ENCODE measurements around the gene ITGB2.

- TF ChIP-seq YY1 (IDR thresholded peaks at IDR 0.05; ENCODE audit: low read depth) (no peak), NFIC (IDR thresholded peaks at IDR 0.05) (no peak), CREB1 (IDR thresholded peaks at IDR 0.05; ENCODE audit: low read depth) (no peak), EGR1 (IDR thresholded peaks at IDR 0.05) (no peak), TAF1 (IDR thresholded peaks at IDR 0.05; ENCODE audit: low read depth) (no peak), EP300 (IDR thresholded peaks at IDR 0.05; ENCODE audit: borderline replicate concordance) (no peak), FOXM1 (IDR thresholded peaks at IDR 0.05; ENCODE audit: borderline replicate concordance, low read depth) (no peak), TEAD4 (IDR thresholded peaks at IDR 0.05) (no peak), TCF12 (IDR thresholded peaks at IDR 0.05; ENCODE audit: low read depth) (no peak), RAD21 (IDR thresholded peaks at IDR 0.05; ENCODE audit: low read depth) (no peak), CEBPB (IDR thresholded peaks at IDR 0.05) (no peak)
- TF ChIP-seq, protein P1, sequence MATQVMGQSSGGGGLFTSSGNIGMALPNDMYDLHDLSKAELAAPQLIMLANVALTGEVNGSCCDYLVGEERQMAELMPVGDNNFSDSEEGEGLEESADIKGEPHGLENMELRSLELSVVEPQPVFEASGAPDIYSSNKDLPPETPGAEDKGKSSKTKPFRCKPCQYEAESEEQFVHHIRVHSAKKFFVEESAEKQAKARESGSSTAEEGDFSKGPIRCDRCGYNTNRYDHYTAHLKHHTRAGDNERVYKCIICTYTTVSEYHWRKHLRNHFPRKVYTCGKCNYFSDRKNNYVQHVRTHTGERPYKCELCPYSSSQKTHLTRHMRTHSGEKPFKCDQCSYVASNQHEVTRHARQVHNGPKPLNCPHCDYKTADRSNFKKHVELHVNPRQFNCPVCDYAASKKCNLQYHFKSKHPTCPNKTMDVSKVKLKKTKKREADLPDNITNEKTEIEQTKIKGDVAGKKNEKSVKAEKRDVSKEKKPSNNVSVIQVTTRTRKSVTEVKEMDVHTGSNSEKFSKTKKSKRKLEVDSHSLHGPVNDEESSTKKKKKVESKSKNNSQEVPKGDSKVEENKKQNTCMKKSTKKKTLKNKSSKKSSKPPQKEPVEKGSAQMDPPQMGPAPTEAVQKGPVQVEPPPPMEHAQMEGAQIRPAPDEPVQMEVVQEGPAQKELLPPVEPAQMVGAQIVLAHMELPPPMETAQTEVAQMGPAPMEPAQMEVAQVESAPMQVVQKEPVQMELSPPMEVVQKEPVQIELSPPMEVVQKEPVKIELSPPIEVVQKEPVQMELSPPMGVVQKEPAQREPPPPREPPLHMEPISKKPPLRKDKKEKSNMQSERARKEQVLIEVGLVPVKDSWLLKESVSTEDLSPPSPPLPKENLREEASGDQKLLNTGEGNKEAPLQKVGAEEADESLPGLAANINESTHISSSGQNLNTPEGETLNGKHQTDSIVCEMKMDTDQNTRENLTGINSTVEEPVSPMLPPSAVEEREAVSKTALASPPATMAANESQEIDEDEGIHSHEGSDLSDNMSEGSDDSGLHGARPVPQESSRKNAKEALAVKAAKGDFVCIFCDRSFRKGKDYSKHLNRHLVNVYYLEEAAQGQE (IDR thresholded peaks at IDR 0.05; ENCODE audit: low read depth) = no peak
- TF ChIP-seq, protein P2, sequence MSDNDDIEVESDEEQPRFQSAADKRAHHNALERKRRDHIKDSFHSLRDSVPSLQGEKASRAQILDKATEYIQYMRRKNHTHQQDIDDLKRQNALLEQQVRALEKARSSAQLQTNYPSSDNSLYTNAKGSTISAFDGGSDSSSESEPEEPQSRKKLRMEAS (IDR thresholded peaks at IDR 0.05) = no peak
Observed at GRCh38 chr21:44918581-44919033, 2.1 kb downstream of the ITGB2 start.

All from Ishikawa (cell line).